Caco-2 (cell line): Measurements from ENCODE around the gene CACNA2D4. TPM values are rescaled to one million over a fixed set of nuclear protein-coding genes. Genes with fewer than 3 reads are reported as not detected.

ENCODE experiments used
- BruUV-seq: library from RNA; stranded (reverse); fragments of 400-500 nt; replicated peaks from 2 replicates; lab custom pipeline; 2021; lab: Mats Ljungman, UMichigan
- CTCF ChIA-PET: fragments of 300-600 bp; sonication (Branson Sonifier 250); formaldehyde crosslinking; loops from one replicate; lab custom pipeline; 2022; ENCODE audit warnings: antibody characterized with exemption; lab: Charles Lee
- POLR2A ChIA-PET: fragments of 300-600 bp; sonication (Branson Sonifier 250); formaldehyde crosslinking; loops from one replicate; lab custom pipeline; 2022; ENCODE audit warnings: antibody characterized with exemption; lab: Charles Lee
- DNase-seq, 2 experiments: peaks; one replicate each; pipeline versions ENCODE4 v3.0.0 to v3.0.0-alpha.2; 2020 to 2022
- H3K27me3 ChIP-seq: replicated peaks from 2 replicates; pipeline ENCODE4 v1.6.0; 2011; ENCODE audit warnings: low read length; ENCODE audit not compliant: control insufficient read depth, insufficient read depth
- H3K36me3 ChIP-seq: 2 replicates; pipeline ENCODE4 v1.5.1; 2011; ENCODE audit warnings: low read length; ENCODE audit not compliant: control insufficient read depth, insufficient read depth
- H3K4me1 ChIP-seq: fragments of 250-450 bp; sonication (Bioruptor Pico); 2 replicates; pipeline ENCODE4 v1.5.1; 2020; ENCODE audit warnings: mild to moderate bottlenecking
- H3K4me3 ChIP-seq: 2 replicates; pipeline ENCODE4 v1.5.1; 2011; ENCODE audit warnings: low read depth, mild to moderate bottlenecking, control low read depth, low read length
- H3K9me3 ChIP-seq: fragments of 250-450 bp; sonication (Bioruptor Pico); 2 replicates; pipeline ENCODE4 v1.5.1; 2020; ENCODE audit warnings: mild to moderate bottlenecking, moderate library complexity
- H3K27ac Mint-ChIP-seq: one replicate; pipeline ENCODE4 v1.8.0; 2022; ENCODE audit warnings: mixed read lengths; ENCODE audit not compliant: unreplicated experiment
- H3K27me3 Mint-ChIP-seq: one replicate; pipeline ENCODE4 v1.8.0; 2022; ENCODE audit warnings: mixed read lengths; ENCODE audit not compliant: insufficient read depth, unreplicated experiment
- H3K36me3 Mint-ChIP-seq: one replicate; pipeline ENCODE4 v1.8.0; 2022; ENCODE audit warnings: mild to moderate bottlenecking, mixed read lengths; ENCODE audit not compliant: insufficient read depth, unreplicated experiment
- H3K4me1 Mint-ChIP-seq: one replicate; pipeline ENCODE4 v1.8.0; 2022; ENCODE audit warnings: low read depth, mixed read lengths; ENCODE audit not compliant: unreplicated experiment
- H3K4me3 Mint-ChIP-seq: one replicate; pipeline ENCODE4 v1.8.0; 2022; ENCODE audit warnings: mild to moderate bottlenecking, moderate library complexity, mixed read lengths; ENCODE audit not compliant: unreplicated experiment
- H3K9me3 Mint-ChIP-seq: one replicate; pipeline ENCODE4 v1.8.0; 2022; ENCODE audit warnings: mixed read lengths; ENCODE audit not compliant: unreplicated experiment
- CTCF ChIP-seq, 2 experiments: fragments of 200-600 bp in 1 of 2; IDR thresholded peaks; 1 replicate in 1 of 2; 2 replicates in 1 of 2; pipeline versions ENCODE4 v1.5.1 to v1.8.0; 2011 to 2022; ENCODE audit warnings: antibody characterized with exemption in 1 of 2, control low read depth in 1 of 2, inconsistent platforms in 1 of 2, low read depth in 1 of 2, low read length in 1 of 2, mild to moderate bottlenecking in 1 of 2, moderate library complexity in 1 of 2; ENCODE audit not compliant: insufficient read depth in 1 of 2, severe bottlenecking in 1 of 2, unreplicated experiment in 1 of 2
- intact Hi-C: fragments of 100-400 bp; cut with micrococcal nuclease; formaldehyde crosslinking; loops from one replicate; pipeline ENCODE4 v1.10.0; 2022; ENCODE audit not compliant: unreplicated experiment
- total RNA-seq: library from RNA; stranded (reverse); gene quantifications from 2 replicates; pipeline ENCODE4 v1.2.3, GENCODE V29; 2022

The CACNA2D4 gene
- total RNA-seq, 1 experiment from 2014 or later = 2.2 TPM

GRCh38 chr12:1927751-1928351, 9.4 kb upstream of the CACNA2D4 start:
- H3K4me3 ChIP-seq = no peak overlapping the region
- BruUV-seq = no TSS peak
- no peaks in the 10 kb centered on the region for H3K9me3 ChIP-seq
- intact Hi-C loops = no loop called here
- H3K36me3 ChIP-seq = no peaks in the 10 kb centered on the region
- Mint-ChIP-seq H3K4me3 (no peak overlapping the region), H3K9me3 (no peaks in the 10 kb centered on the region), H3K27ac (no peak overlapping the region), H3K36me3 (no peaks in the 10 kb centered on the region), H3K27me3 (peaks cover 20% of the 10 kb centered on the region), H3K4me1 (no peaks in the 10 kb centered on the region)
- H3K27me3 ChIP-seq = no peaks in the 10 kb centered on the region
- no peaks in the 10 kb centered on the region for H3K4me1 ChIP-seq
- ChIA-PET POLR2A (no interaction called here), CTCF (interaction anchor here (2.4 kb wide), 1 partner anchor 12 kb away, joined by 12 read pairs; no protein-coding TSS in a partner anchor)
- no peak for TF ChIP-seq CTCF (IDR thresholded peaks at IDR 0.05; ENCODE audit: insufficient read depth in 1 of 2, low read depth in 1 of 2, low read length in 1 of 2, severe bottlenecking in 1 of 2, unreplicated experiment in 1 of 2)
- DNase-seq = peak in 1 of 2 experiments; percentile 30

GRCh38 chr12:1927051-1927680, 8.7 kb upstream of the CACNA2D4 start:
- Mint-ChIP-seq H3K36me3 (no peaks in the 10 kb centered on the region), H3K27me3 (peaks cover 20% of the 10 kb centered on the region), H3K4me3 (no peak overlapping the region), H3K9me3 (no peaks in the 10 kb centered on the region), H3K27ac (no peak overlapping the region), H3K4me1 (no peaks in the 10 kb centered on the region)
- intact Hi-C loops = no loop called here
- BruUV-seq = no TSS peak
- no peak for TF ChIP-seq CTCF (IDR thresholded peaks at IDR 0.05; ENCODE audit: insufficient read depth in 1 of 2, low read depth in 1 of 2, low read length in 1 of 2, severe bottlenecking in 1 of 2, unreplicated experiment in 1 of 2)
- H3K36me3 ChIP-seq = no peaks in the 10 kb centered on the region
- ChIA-PET POLR2A (no interaction called here), CTCF (interaction anchor here (2.4 kb wide), 1 partner anchor 13 kb away, joined by 12 read pairs; no protein-coding TSS in a partner anchor)
- H3K4me1 ChIP-seq = no peaks in the 10 kb centered on the region
- DNase-seq = peak in 1 of 2 experiments; percentile 27
- H3K9me3 ChIP-seq = no peaks in the 10 kb centered on the region
- H3K4me3 ChIP-seq = no peak overlapping the region
- H3K27me3 ChIP-seq = no peaks in the 10 kb centered on the region

- Histone ChIP-seq H3K27me3 (no peaks in the 10 kb centered on the region), H3K36me3 (no peaks in the 10 kb centered on the region), H3K4me1 (no peaks in the 10 kb centered on the region), H3K9me3 (no peaks in the 10 kb centered on the region), H3K4me3 (no peak overlapping the region)
- ChIA-PET CTCF (no interaction called here), POLR2A (no interaction called here)
- H3K4me3 Mint-ChIP-seq = no peak overlapping the region
- H3K36me3 Mint-ChIP-seq = no peaks in the 10 kb centered on the region
- intact Hi-C loops = no loop called here
- no peak for TF ChIP-seq CTCF (IDR thresholded peaks at IDR 0.05; ENCODE audit: insufficient read depth in 1 of 2, low read depth in 1 of 2, low read length in 1 of 2, severe bottlenecking in 1 of 2, unreplicated experiment in 1 of 2)
- no peaks in the 10 kb centered on the region for H3K9me3 Mint-ChIP-seq
- H3K4me1 Mint-ChIP-seq = no peaks in the 10 kb centered on the region
- BruUV-seq = no TSS peak
- H3K27ac Mint-ChIP-seq = no peak overlapping the region
- peaks cover 20% of the 10 kb centered on the region for H3K27me3 Mint-ChIP-seq
- no peak for DNase-seq
Observed at GRCh38 chr12:1926251-1926657, 7.8 kb upstream of the CACNA2D4 start.
